AG04450 (cell line): ENCODE measurements around the gene CACNA1D. TPM values are rescaled to one million over a fixed set of nuclear protein-coding genes. Genes with fewer than 3 reads are reported as not detected.

Experiments
- CTCF ChIA-PET: fragments of 300-600, 350-600 bp; formaldehyde crosslinking; extraction: SDS; loops from one replicate; lab custom pipeline; 2022; ENCODE audit warnings: antibody characterized with exemption, inconsistent platforms; lab: Charles Lee
- POLR2A ChIA-PET: fragments of 350-600 bp; formaldehyde crosslinking; extraction: SDS; loops from one replicate; lab custom pipeline; 2021; ENCODE audit warnings: antibody characterized with exemption, inconsistent platforms; lab: Yijun Ruan, JAX
- DNase-seq: peaks from one replicate; pipeline ENCODE4 v3.0.0-alpha.2; 2011; ENCODE audit warnings: low read depth, low spot score
- H3K27ac ChIP-seq: one replicate; pipeline ENCODE4 v1.5.1; 2012; ENCODE audit warnings: low read depth, low read length, control low read depth
- H3K27me3 ChIP-seq: one replicate; pipeline ENCODE4 v1.6.0; 2012; ENCODE audit warnings: low read length; ENCODE audit not compliant: control insufficient read depth, insufficient read depth
- H3K4me3 ChIP-seq: 2 replicates; pipeline ENCODE4 v1.5.1; 2011; ENCODE audit warnings: mild to moderate bottlenecking, low read depth, low read length, control low read depth
- H3K9me3 ChIP-seq: 2 replicates; pipeline ENCODE4 v1.5.1; 2012; ENCODE audit warnings: low read length; ENCODE audit not compliant: control insufficient read depth, insufficient read depth
- polyA plus RNA-seq: library from polyadenylated mRNA; depleted of rRNA; stranded (reverse); fragments of >200 nt; gene quantifications from 2 replicates; pipeline ENCODE4 v1.2.3, GENCODE V29; 2011
- TF ChIP-seq, protein P1 (sequence below): IDR thresholded peaks from 2 replicates; pipeline ENCODE4 v1.5.1; 2011; ENCODE audit warnings: low read depth, low read length, control low read depth, inconsistent platforms

Gene CACNA1D
- polyA plus RNA-seq, 1 experiment = 0.07 TPM

DNA sequence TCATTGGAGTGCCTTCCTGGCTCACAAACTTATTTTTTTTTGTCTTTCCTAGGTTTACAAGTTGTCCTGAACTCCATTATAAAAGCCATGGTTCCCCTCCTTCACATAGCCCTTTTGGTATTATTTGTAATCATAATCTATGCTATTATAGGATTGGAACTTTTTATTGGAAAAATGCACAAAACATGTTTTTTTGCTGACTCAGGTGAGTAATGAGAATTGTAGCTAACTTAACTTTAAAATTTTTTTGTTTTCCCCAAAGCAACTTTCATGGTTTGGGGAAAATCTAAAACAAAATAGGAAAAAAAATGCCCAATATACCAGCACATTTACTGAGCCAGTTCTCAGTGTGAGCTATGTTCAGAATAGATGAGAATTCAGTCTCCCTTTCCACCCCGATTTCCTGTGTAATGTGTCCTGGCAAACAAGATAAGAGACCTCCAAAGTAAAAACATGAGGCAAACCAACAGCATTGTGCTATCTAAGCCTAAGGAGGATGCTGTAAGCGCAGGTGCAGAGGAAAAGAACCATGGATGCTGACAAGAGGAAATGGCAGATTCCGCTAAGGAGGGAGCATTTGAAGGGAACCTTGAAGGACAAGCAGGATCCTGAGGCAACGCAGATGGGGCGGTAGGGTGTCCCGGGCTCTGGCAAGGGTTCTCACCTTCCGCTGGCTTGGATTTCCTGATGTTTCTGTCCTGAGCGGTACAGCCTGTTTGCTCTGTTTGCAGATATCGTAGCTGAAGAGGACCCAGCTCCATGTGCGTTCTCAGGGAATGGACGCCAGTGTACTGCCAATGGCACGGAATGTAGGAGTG lies 171.4 kb downstream of the CACNA1D start:
- Histone ChIP-seq H3K27ac (no peak overlapping the region), H3K9me3 (no peaks in the 10 kb centered on the region), H3K27me3 (no peaks in the 10 kb centered on the region), H3K4me3 (no peak overlapping the region)
- CTCF ChIA-PET = interaction anchor here (1.1 kb wide), 1 partner anchor 45 kb away, joined by 4 read pairs; no protein-coding TSS in a partner anchor
- POLR2A ChIA-PET = no interaction called here
- no peak for DNase-seq
- TF ChIP-seq, protein P1, sequence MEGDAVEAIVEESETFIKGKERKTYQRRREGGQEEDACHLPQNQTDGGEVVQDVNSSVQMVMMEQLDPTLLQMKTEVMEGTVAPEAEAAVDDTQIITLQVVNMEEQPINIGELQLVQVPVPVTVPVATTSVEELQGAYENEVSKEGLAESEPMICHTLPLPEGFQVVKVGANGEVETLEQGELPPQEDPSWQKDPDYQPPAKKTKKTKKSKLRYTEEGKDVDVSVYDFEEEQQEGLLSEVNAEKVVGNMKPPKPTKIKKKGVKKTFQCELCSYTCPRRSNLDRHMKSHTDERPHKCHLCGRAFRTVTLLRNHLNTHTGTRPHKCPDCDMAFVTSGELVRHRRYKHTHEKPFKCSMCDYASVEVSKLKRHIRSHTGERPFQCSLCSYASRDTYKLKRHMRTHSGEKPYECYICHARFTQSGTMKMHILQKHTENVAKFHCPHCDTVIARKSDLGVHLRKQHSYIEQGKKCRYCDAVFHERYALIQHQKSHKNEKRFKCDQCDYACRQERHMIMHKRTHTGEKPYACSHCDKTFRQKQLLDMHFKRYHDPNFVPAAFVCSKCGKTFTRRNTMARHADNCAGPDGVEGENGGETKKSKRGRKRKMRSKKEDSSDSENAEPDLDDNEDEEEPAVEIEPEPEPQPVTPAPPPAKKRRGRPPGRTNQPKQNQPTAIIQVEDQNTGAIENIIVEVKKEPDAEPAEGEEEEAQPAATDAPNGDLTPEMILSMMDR = no peak

DNA sequence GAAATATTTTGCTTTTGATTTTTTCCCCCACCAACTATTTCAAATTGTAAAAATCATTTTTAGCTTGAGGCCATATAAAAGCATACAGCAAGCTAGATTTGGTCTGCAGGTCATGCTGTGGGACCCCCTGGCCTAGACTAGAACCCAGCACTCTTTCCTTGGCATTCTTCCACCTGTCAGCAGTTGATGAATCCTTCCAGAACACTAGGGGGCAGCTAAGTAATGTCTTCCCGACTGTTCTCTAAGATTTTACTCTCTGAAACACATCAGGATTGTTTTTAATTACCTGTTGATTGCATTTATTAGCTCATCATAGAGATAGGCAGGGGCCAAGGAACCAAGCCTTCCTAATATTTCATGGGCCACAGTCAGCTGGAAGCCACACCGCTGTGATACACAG lies 174.5 kb downstream of the CACNA1D start:
- ChIA-PET POLR2A (no interaction called here), CTCF (interaction anchor here (0.8 to 1.2 kb wide), 3 partner anchors 9 to 251 kb away, joined by 3 to 4 read pairs (median 3); no protein-coding TSS in a partner anchor)
- Histone ChIP-seq H3K27ac (no peak overlapping the region), H3K4me3 (no peak overlapping the region), H3K27me3 (peaks cover 6% of the 10 kb centered on the region), H3K9me3 (no peaks in the 10 kb centered on the region)
- DNase-seq = no peak
- TF ChIP-seq, protein P1 = peak; percentile 28; the same call in 1 of the 2 replicates

DNA sequence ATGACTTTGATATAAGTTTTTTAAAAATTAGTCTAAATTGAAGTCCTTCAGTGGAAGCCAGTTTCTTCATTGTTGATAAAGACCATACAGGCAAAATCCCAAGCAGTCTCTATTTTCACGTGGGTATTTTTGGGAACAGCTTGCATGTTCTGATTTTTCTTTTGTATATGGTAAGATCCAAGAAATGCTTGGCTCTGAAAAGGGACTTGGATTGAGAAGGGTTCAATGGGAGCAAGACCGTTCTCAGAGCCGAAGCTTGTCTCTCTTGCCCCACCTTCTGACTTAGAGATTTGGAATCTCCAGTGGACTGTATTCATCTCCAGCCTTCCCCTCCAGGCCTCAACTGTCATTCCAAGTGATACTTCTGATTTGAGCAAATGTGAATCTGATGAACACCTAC lies 176.3 kb downstream of the CACNA1D start:
- Histone ChIP-seq H3K27me3 (peaks cover 9% of the 10 kb centered on the region), H3K27ac (no peak overlapping the region), H3K4me3 (no peak overlapping the region), H3K9me3 (no peaks in the 10 kb centered on the region)
- POLR2A ChIA-PET = no interaction called here
- no peak for DNase-seq
- TF ChIP-seq, protein P1 = no peak
- CTCF ChIA-PET = no interaction called here

DNA sequence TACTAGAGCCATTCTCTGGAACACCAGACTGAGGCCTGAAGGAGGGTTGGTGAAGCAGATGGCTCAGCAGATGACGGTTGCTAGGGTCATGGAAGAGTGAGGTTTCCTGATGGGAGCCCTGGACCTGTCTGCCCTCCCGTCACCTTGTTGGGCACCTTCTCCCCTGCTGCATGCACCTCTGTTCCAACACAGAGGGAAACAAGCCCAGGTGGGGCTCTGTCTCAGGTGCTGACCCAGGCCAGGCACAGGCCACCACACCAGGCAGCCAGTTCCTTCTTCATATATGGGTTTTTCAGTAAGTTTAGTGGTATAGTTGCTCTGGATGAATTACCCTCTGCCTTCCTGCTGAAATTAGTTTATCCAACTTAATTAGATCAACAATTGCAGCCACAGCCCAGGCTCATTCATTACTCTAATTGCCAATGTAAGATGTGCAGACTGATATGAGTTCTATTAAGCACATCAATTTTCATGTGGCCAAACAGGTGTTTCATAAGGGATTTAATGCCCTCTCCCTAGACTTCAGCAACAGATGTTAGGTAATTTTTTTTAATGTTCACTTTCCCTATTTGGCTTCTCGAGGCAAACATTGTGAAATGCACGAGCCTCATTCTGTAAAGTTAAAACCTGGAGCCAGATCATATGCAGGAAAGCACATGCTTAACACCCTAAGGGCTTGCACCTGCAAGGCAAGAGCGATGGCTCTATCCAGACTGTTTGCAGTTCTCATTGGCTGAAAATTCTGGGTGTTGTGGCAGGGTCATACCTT lies 177.0 kb downstream of the CACNA1D start:
- POLR2A ChIA-PET = no interaction called here
- DNase-seq = no peak
- no peak overlapping the region for H3K4me3 ChIP-seq
- H3K27me3 ChIP-seq = peaks cover 9% of the 10 kb centered on the region
- CTCF ChIA-PET = no interaction called here
- TF ChIP-seq, protein P1 = no peak
- no peaks in the 10 kb centered on the region for H3K9me3 ChIP-seq
- H3K27ac ChIP-seq = no peak overlapping the region

DNA sequence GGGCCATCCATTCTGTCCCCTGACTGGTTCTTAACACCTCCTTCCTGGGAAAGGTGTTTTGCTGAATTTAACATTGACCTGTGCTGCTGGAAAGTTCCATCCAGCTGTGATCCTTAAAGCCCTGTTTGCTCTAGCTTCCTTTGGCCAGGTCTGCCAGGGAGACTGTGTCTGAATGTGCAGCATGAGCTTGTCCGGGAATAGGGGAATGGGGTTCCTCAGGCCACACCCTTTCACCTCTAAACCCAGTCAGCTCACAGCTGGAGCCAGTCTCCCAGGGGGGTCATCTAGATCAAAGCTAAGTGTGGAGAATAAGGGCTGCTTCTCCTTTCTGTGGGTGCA lies 177.5 kb downstream of the CACNA1D start:
- no peak for DNase-seq
- Histone ChIP-seq H3K9me3 (no peaks in the 10 kb centered on the region), H3K27me3 (peaks cover 9% of the 10 kb centered on the region), H3K27ac (no peak overlapping the region), H3K4me3 (no peak overlapping the region)
- ChIA-PET POLR2A (no interaction called here), CTCF (no interaction called here)
- TF ChIP-seq, protein P1 = no peak
